Endometrial microvascular endothelial cells (primary cell): ENCODE results near the gene TMEM59L. TPM values are rescaled to one million over a fixed set of nuclear protein-coding genes. Genes with fewer than 3 reads are reported as not detected.
"Not testable (repeated sequence)": the region's sequence is repeated elsewhere in the genome, so short reads cannot be mapped to it uniquely, and the experiment has no call there.

Experiments used
- in situ Hi-C: cut with HindIII; loops from 2 replicates; pipeline ENCODE4 v1.10.0; 2017; ENCODE audit warnings: low sequenced_read_pairs, low pct_unique_long_range_greater_than_20kb; ENCODE audit errors: inconsistent ontology term
- total RNA-seq: library from RNA; depleted of rRNA; stranded (reverse); fragments of >200 nt; gene quantifications from one replicate; pipeline ENCODE4 v1.2.3, GENCODE V29; 2015; ENCODE audit errors: inconsistent ontology term

The TMEM59L gene
- total RNA-seq, 1 donor from 2014 or later: not detected

DNA sequence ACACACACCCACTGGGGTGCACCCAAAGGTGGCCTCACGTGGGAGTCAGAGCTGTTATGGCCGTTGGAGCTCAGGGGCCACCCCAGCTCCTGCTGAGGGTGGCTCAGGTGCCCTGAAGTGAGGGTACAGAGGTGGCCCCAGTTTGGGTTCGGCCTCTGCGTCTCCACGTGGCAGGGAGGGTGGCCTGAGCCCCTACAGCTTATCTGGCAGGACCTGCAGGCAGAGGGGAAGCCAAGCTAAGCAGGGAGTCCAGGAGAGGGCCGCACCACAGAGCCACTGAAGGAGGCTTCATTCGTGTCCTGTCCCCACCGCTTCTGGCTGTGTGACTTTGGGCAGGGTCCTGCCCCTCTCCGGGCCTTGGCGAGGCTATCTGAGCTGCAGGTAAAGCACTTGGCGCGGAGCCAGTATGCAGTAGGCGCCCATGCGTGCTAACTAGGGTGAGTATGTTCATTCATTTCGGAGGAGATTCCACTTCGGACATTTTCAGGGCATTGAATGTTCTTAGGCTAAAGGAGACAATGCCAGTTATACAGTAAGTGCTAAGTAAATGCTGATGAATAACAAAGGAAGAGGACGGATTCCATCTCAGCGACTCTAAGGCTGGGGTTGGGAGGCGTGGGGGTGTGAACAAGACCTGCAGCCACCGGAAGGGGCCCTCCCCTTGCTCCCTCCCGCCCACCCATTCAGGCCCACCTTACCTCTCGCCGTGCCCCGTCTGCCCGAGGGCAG is 19.1 kb upstream of the TMEM59L start:
- in situ Hi-C loops: no loop called here

DNA sequence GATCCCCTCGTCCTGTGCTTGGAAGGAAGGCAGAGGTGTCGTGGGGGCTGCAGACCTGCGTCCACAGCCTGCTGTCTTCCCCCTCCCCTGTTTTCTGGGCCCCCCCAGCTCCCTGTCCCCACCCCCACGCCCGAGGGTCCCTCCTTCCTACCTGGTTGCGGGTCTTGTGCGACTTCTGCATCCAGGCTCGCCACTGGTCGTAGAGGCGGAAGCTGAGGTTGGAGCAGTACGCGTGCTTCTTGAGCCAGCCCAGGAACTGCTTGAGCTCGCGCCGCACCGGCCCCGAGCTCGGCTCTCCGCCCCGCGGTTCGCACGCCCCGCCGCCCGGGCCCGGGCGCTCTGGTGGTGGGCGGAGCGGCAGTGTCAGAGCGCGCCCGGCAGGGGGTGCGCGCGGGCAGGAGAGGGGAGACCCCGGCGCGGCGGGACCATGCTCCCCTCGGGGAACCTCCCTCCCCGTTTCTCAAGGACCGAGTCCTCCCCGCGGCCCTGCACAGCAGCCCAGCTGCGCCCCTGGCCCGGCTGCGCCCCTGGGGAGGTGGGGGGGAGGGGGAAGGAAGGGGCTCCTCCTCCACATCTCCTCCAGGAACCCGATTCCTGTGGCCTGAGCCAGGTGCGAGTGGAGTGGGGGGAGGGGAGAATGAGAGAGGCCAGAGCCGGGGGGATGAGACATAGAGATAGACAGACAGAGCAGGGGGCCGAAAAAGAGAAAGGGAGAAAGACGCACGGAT is 18.4 kb upstream of the TMEM59L start:
- in situ Hi-C loops: no loop called here

DNA sequence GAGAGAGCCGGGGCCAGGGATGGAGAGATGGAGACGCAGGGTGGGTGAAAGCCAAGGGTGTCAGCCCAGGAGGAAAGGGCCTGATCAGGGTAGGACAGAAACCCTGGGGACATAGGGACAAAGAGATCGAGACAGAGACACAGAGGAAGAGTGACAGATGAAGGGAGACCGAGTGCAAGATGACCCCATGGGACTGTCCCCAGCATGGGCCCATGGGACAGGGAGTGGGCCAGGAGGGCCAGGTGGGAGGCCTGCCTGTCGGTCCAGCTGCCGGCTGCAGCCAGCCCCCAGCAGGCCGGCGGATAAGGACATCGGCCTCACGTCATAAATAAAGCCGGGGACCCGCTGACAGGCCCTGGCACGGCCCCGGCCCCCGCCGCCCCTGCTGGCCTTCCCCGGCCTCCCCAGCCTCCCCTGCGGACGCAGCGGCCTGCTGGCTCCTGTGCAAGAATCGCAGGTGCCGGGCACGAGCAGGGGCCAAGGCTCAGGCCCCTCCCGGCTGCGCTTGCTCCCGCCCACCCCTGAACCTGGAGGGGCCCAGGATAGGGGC is 17.8 kb upstream of the TMEM59L start:
- in situ Hi-C loops: no loop called here

DNA sequence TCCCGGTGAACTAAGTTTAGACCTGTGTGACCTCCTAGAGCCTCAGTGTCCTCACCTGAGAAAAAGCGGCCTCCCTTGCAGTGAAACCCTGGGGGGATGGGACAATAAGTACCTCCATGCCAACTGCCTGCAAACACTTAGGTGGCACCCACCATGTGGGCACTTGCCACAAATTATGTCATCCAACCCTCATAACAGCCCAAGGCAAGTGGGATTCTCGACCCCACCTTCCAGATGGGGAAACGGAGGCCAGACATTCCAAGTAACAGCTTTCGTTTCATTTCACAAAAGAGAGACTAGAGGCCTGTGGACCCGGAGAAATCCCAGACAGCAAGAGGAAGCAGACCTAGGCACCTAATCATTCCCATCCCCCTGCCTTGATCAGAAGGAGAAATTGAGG is 17.2 kb upstream of the TMEM59L start:
- in situ Hi-C loops: no loop called here

DNA sequence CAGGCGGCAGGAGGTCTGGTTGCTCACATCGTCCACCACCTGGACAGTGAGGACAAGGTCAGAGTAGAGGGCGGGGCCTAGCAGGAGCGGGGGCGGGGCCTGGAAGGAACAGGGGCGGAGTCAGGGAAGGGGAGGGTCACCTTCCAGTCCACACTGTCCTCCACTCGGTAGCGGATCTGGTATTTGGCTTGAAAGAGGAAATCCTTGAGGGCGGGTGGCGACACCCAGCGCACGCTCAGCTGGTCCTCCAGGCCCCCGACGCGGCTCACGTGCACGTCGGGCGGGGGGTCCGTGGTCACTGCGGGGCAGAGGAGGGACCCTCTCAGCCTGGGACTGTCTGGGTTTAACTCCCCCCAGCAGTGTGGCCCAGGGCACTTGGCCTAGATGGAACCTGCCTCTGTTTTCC is 15.9 kb upstream of the TMEM59L start:
- in situ Hi-C loops: no loop called here

DNA sequence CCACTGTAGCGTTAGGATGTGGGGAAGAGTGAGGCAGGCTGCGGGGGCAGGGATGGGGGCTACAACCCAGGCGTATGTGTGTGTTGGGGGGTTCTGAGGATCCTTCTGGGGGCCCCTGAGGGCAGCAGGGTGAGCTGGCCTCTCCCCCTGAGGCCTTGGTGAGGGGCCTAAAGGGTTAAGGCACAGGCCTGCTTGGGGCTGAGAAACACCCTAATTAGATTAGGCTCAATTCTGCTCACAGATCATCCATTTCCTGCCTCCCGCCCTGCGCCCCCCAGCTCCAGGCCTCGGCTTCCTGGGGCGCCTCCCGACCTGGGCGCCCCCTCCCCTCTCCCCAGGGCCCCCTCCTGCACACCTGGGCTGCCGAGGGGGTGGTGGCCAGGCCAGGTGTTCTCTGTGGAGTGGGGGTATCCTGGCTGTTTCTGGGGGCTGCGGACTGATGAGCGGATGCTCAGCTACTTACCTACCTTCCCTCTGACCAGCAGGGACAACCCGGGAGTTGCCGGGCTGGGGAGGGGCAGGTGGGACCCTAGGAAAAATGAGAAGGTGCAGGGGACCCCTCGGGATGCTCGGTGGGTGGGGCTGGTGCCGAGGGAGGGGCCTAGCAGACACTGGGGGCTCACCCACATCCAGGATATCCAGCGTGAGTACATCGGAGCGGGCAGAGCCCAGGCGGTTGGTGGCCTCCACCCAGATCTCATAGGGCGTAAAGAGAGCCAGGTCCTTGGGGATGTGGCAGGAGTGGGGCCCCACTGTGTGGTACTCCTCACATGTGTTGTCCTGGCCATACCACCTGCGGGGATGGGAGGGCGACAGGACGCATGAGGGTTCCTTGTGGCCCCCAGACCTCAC is 14.6 kb upstream of the TMEM59L start:
- in situ Hi-C loops: no loop called here

DNA sequence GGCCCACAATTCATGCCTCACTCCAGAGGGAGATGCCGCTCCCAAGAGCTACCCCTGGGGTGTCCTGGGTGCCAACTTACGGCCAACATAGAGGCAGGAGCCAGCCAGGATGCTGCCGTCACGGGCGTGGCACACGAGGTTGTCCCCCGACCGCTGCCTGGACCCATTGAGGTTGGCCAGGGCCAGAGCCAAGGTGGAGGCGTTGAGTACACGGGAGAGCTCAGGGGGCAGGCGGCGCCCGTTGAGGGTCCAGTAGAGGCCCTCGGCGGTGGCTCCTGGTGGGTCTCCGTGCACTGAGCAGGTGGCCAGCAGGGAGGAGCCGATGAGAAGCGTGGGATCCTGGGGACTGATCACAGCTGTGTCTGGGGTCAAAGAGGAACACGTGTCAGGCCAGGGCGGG is 13.2 kb upstream of the TMEM59L start:
- in situ Hi-C loops: no loop called here

DNA sequence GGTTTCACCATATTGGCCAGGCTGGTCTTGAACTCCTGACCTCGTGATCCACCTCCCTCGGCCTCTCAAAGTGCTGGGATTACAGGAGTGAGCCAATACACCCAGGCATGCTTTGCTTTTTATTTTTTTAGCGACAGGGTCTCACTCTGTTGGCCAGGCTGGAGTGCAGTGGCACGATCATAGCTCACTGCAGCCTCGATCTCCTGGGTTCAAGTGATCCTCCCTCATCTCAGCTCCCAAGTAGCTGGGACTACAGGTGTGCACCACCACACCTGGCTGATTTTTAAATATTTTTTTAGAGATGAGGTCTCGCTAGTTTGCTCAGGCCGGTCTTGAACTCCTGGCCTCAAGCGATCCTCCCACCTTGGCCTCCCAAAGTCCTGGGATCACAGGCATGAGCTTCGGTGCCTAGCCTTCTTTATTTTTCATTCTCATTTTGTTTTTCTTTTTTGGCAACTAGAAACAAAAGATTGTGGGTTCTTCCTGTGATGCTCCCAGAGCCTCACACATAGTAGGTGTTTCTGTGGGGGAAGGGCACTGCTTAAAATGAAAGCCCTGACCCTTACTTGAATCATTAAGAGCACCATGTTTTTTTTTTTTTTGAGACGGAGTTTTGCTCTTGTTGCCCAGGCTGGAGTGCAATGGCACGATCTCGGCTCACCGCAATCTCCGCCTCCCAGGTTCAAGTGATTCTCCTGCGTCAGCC is 11.8 kb upstream of the TMEM59L start:
- in situ Hi-C loops: not testable (repeated sequence)

DNA sequence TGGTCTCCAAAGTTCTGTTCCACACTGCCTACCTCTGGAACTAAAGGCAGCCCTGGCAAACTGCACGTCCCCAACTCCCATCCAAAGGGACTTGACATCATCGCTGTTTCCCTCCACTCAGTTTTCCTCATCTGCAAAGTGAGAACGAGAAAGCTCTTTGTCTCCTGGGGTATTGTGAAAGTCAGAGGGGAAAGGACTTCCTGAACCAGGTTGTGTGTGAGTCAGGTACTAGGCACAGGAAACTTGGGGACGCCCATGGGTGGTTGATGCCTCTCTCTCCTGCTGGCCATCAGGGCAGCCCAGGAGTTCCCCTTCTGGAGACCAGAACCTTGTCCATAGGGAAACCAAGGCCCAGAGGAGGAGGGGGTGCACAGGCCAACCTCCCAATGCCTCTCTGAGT is 10.8 kb upstream of the TMEM59L start:
- in situ Hi-C loops: no loop called here

DNA sequence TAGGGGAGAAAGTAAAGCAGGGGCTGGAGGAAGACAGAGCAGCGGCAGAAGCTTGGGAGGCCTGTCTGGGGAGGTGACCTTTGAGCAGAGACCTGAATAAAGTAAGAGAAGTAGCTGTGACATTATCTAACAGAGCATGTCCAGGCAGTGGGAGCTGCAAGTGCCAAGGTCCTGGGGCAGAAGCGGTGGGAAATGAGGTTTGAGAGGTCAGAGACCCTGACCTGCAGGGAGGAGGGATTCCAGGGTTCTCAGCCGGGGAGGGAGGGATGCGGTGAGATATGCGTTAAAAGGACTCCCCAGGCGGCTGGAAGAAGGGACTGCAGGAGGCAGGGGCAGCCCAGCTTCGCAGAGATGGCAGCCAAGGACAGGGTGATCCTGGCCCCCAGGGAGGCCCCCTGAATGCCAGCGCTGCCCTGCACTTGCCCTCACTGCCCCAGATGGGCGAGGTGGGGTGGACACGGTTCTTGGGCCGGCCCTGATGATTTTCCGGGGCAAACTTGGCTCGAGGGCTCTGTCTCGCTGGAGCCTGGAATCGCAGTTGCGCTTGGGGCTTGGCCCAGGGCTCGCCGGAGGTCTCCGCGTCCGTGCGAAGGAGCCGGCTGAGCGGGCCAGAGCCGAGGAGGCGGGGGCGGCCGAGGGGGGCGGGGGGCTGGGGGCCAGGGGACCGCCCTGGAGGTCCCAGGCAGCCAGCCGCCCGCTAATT is 9.3 kb upstream of the TMEM59L start:
- in situ Hi-C loops: no loop called here

DNA sequence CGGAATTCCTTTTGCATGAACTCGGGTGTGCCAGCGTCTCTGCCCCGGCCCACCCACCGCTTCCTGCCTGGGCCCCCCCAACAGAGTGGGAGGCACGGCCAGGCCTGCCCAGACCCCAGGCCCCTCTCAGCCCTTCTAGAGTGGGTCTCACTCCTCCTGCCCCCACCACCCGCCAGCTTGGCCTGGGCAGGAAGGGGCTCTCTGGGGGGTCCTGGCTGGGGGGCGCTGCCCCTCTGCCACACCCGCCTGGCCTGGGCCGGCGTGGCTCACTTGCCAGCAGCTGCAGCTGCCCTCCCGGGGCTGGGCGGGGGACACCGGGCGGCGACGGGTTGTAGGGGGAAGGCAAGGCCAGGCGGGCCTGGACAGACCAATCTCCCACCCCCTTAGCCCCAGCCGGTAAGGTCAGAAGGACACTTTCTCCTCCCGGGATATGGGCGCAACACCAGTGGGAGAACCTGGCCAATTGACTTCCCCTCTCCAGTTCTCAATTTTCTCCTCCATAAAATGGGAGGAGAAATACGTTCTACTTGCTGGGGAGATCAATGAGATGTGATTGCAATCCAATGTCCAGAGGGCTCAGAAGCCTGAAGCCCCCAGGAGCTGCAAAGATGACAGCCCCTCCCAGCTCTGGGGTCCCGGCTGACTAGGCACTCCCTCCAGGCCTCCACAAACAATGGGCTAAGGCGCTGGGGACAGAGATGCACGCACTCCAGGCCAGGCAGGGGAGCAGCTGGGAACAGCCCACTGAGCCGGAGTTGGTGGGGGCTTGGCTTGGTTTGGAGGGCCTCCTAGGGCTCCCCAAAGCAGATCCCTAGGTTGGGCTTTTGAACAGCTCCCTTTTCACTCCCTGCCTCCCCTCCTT is 8.5 kb upstream of the TMEM59L start:
- in situ Hi-C loops: no loop called here

DNA sequence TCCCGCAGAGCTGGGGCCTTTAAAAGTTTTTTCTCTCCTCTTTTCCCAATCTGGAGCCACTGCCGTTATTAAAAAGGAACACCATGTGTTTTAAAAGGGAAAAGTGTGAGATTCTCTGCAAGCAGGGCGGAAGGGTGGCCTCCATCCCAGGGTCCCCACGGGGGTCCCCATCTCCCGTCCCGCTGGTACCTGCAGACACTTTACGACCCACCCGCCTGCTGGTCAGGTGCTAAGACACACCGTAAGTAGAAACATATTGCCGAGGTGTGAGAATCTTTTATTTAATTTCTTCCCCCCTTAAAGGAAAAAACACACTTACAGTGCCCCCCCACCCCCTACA is 7.9 kb upstream of the TMEM59L start:
- in situ Hi-C loops: no loop called here

DNA sequence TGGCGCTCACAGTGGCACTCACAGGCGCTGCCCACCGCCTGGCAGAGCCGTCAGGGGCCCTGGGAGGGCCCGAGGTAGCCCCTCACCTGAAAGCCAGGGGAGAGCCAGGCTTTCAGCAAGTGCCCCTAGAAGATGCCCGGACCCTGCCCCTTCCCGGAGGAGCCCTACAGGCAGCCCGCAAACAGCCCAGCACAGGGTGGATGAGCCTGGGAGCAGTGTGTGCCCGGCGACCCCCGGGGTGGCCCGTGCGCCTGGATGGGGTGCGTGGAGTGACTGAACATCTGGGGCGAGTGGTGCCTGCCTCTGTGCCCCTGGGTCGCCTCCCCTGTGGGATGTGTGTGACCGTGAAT is 7.5 kb upstream of the TMEM59L start:
- in situ Hi-C loops: no loop called here

DNA sequence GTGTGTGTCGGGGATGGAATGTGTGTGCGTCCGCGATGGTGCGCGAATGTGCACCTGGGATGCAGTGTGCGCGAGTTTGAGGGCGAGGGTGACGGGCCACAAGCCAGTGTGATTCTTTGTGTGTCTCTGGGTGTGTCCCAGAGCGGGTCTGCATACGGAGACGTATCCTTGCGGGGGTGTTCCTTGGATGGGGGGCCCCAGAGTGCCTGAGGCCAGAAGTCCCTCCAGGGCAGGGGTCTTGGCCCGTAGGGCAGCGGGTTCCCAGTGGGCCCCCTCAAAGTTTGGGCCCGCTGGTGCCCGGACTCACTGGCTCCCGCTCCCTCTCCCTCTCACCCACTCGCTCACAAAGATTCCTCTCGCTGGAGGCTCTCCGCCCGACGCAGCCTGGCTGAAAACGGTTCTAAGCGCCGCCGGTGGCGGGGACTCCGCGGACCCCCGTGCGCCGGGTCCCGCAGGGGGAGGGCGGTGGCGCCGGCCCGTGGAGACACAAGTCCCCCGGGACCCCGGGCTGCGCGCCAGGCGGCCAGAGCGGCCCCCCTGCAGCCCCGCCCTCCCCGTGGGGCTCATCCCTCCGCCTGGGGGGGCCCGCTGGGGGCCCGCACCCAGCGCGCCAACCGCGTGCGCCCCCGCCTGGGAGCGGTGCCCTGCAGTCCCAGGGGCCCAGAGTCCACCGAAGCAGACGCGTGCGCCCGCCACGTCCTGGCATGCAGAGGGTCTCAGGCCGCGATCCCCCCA is 7.0 kb upstream of the TMEM59L start:
- in situ Hi-C loops: no loop called here

DNA sequence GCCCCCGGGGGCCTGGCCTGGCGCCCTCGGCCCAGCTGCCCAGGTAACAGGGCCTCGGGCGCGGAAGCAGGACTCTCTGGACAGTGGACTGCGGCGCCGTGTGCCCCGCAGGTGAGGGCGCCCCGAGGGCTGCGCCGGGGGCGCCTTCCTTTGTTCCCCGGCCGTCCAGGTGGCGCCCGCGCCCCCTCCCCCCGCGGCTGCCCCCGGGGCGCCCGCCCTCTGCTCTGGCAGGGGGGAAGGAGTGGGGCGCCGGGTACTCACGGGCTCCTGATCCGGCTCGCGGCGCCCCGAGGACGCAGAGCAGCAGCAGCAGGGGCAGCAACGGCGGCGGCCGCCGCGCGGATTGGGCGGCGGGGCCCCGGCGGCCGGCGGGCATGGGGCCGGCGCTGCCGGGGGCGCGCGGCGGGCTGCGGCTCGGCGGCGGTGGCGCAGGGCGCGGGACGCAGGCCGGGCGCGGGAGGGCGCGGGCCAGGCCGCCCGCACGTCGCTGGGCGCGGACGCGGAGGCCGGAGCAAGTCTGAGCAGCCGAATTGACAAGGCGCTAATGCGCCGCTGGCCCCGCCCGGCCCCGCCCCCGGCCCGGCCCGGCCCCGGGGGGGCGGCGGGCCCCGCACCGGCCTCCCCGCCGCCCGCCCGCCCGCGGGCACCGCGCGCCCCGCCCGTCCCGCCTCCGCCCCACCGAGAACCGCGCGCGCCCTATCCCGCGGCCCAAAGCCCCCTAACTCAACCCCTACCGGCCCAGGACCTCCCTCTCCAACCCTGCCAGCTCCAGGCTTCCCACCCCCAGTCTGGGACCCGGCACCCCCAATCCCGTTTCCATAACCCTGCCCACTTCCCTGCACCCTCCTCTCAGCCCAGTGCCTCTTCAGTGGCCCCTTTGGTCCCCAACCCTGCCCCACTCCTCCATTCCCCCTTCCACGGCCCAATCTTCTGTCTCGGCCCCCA is 6.1 kb upstream of the TMEM59L start, which contains the start of gene CRLF1:
Gene CRLF1 (minus strand): TSS at position 519 of the 945 bp plus-strand sequence. CDS start 143 bp downstream, at position 376.
- in situ Hi-C loops: no loop called here
